Spinal cord (tissue), 10 donors: ENCODE data around the gene RFX1. TPM values are rescaled to one million over a fixed set of nuclear protein-coding genes. Genes with fewer than 3 reads are reported as not detected.
"Not testable (repeated sequence)": the region's sequence is repeated elsewhere in the genome, so short reads cannot be mapped to it uniquely, and the experiment has no call there.

Experiments used
- DNase-seq, 6 donors: peaks; one replicate each; pipeline versions ENCODE4 v3.0.0 to v3.0.0-alpha.2; 2013 to 2015; ENCODE audit warnings: low spot score in 6 of 6, low read depth in 4 of 6
- H3K27ac ChIP-seq: one replicate; pipeline ENCODE4 v1.5.1; 2013; ENCODE audit warnings: low read depth, low read length, control low read depth
- H3K27me3 ChIP-seq: one replicate; pipeline ENCODE4 v1.6.1; 2013; ENCODE audit warnings: low read length; ENCODE audit not compliant: control insufficient read depth, insufficient read depth
- H3K36me3 ChIP-seq: one replicate; pipeline ENCODE4 v1.6.1; 2013; ENCODE audit warnings: low read length; ENCODE audit not compliant: control insufficient read depth, insufficient read depth
- H3K4me1 ChIP-seq: one replicate; pipeline ENCODE4 v1.6.1; 2013; ENCODE audit warnings: low read length; ENCODE audit not compliant: control insufficient read depth, insufficient read depth
- H3K4me3 ChIP-seq: one replicate; pipeline ENCODE4 v1.5.1; 2013; ENCODE audit warnings: low read depth, low read length, control low read depth
- H3K9me3 ChIP-seq: one replicate; pipeline ENCODE4 v1.6.1; 2013; ENCODE audit warnings: low read length; ENCODE audit not compliant: control insufficient read depth, insufficient read depth
- WGBS: methylation state at CpG from one replicate; pipeline ENCODE4 v1.1.5; 2013; ENCODE audit warnings: missing lambda C conversion rate; ENCODE audit not compliant: insufficient coverage; 5-methylcytosine and 5-hydroxymethylcytosine counted together
- polyA plus RNA-seq, 2 donors: library from polyadenylated mRNA; unstranded; fragments of 120-200 nt; gene quantifications; one replicate each; pipeline ENCODE4 v1.2.1, GENCODE V29; 2013; ENCODE audit not compliant: insufficient read length in 2 of 2
- total RNA-seq, 2 donors: library from RNA; depleted of rRNA in 1 of 2; stranded (reverse); fragments of 120-200 nt in 1 of 2; fragments of >200 nt in 1 of 2; gene quantifications; one replicate each; pipeline versions ENCODE4 v1.2.3 to v1.2.4, GENCODE V29; 2013 to 2014
- donor health status: healthy.

Gene RFX1
- total and polyA plus RNA-seq, 4 donors = 2.6 to 16.2 (median 10.2) TPM

GRCh38 chr19:14028901-14029300 lies 22.8 kb upstream of the RFX1 start:
- no peaks in the 10 kb centered on the region for H3K36me3 ChIP-seq
- DNase-seq = no peak
- no peak overlapping the region for H3K4me3 ChIP-seq
- H3K4me1 ChIP-seq = peaks cover 17% of the 10 kb centered on the region
- peaks cover 14% of the 10 kb centered on the region for H3K27me3 ChIP-seq
- no peak overlapping the region for H3K27ac ChIP-seq
- no peaks in the 10 kb centered on the region for H3K9me3 ChIP-seq
- 86% methylated on average over 4 of the region's 4 CpGs for WGBS

- Histone ChIP-seq H3K9me3 (no peaks in the 10 kb centered on the region), H3K4me3 (no peak within 1 kb of the TSS), H3K27ac (no peak within 1 kb of the TSS), H3K4me1 (peaks cover 20% of the 10 kb centered on the region), H3K36me3 (no peaks in the 10 kb centered on the region), H3K27me3 (peaks cover 14% of the 10 kb centered on the region)
- WGBS = 67% methylated on average over 24 of the region's 24 CpGs
- no peak for DNase-seq
Measured at GRCh38 chr19:14027856-14028450, 21.8 kb upstream of the RFX1 start, which contains the start of gene RLN3. Gene RLN3 (plus strand): TSS chr19:14028148. CDS start chr19:14028205, 57 bp downstream.

- H3K27ac ChIP-seq = not testable (repeated sequence)
Measured at GRCh38 chr19:14026652-14027192, 20.6 kb upstream of the RFX1 start.

GRCh38 chr19:14023404-14024235 lies 17.5 kb upstream of the RFX1 start:
- no peaks in the 10 kb centered on the region for H3K9me3 ChIP-seq
- no peaks in the 10 kb centered on the region for H3K36me3 ChIP-seq
- H3K4me3 ChIP-seq = no peak overlapping the region
- DNase-seq = peak in 1 of 6 donors; percentile 25
- peaks cover 4% of the 10 kb centered on the region for H3K27me3 ChIP-seq
- H3K27ac ChIP-seq = no peak overlapping the region
- WGBS = 59% methylated on average over 6 of the region's 9 CpGs
- H3K4me1 ChIP-seq = peaks cover 3% of the 10 kb centered on the region

More at GRCh38 chr19:14026652-14027192, 20.6 kb upstream of the RFX1 start:
- not testable (repeated sequence) for DNase-seq, H3K4me3 ChIP-seq, H3K4me1 ChIP-seq, H3K36me3 ChIP-seq, H3K9me3 ChIP-seq
- WGBS = 83% methylated on average over 2 of the region's 5 CpGs
- peaks cover 14% of the 10 kb centered on the region for H3K27me3 ChIP-seq

- H3K4me3 ChIP-seq = no peak overlapping the region
- WGBS = 91% methylated on average over 3 of the region's 4 CpGs
- H3K36me3 ChIP-seq = no peaks in the 10 kb centered on the region
Measured at GRCh38 chr19:14022469-14022868, 16.3 kb upstream of the RFX1 start.

GRCh38 chr19:14021474-14021873 lies 15.4 kb upstream of the RFX1 start:
- Histone ChIP-seq H3K4me3 (no peak overlapping the region), H3K36me3 (no peaks in the 10 kb centered on the region), H3K27me3 (no peaks in the 10 kb centered on the region), H3K4me1 (peaks cover 3% of the 10 kb centered on the region), H3K9me3 (no peaks in the 10 kb centered on the region), H3K27ac (no peak overlapping the region)
- WGBS = 80% methylated on average over 4 of the region's 5 CpGs
- peak in 1 of 6 donors; percentile 26 for DNase-seq

More at GRCh38 chr19:14022469-14022868, 16.3 kb upstream of the RFX1 start:
- no peak for DNase-seq
- Histone ChIP-seq H3K9me3 (no peaks in the 10 kb centered on the region), H3K27me3 (no peaks in the 10 kb centered on the region), H3K4me1 (peaks cover 3% of the 10 kb centered on the region), H3K27ac (no peak overlapping the region)

- WGBS = no CpG with 5 or more reads among the region's 3 CpGs
- not testable (repeated sequence) for H3K36me3 ChIP-seq, H3K4me1 ChIP-seq, H3K27ac ChIP-seq, H3K27me3 ChIP-seq, DNase-seq, H3K4me3 ChIP-seq, H3K9me3 ChIP-seq
Measured at GRCh38 chr19:14019739-14020138, 13.6 kb upstream of the RFX1 start.

- Histone ChIP-seq H3K27ac (no peak overlapping the region), H3K4me1 (peaks cover 3% of the 10 kb centered on the region), H3K27me3 (no peaks in the 10 kb centered on the region), H3K36me3 (no peaks in the 10 kb centered on the region), H3K4me3 (no peak overlapping the region), H3K9me3 (no peaks in the 10 kb centered on the region)
- no peak for DNase-seq
- WGBS = no CpG with 5 or more reads among the region's 6 CpGs
Measured at GRCh38 chr19:14019100-14019499, 13.0 kb upstream of the RFX1 start.

- Histone ChIP-seq H3K27ac (no peak overlapping the region), H3K4me3 (no peak overlapping the region), H3K4me1 (no peaks in the 10 kb centered on the region), H3K9me3 (no peaks in the 10 kb centered on the region), H3K27me3 (no peaks in the 10 kb centered on the region), H3K36me3 (no peaks in the 10 kb centered on the region)
- WGBS = 20% methylated on average over 1 of the region's 8 CpGs
- DNase-seq = no peak
Measured at GRCh38 chr19:14015524-14016035, 9.5 kb upstream of the RFX1 start.
